T-helper 1 cell treated with Interleukin-12 subunit alpha and Interleukin-12 subunit beta and Interleukin-4 antibody, amounts not matched to agents 30 μg/mL and 1 μg/mL, for 36 hours (primary cell): ENCODE data around the gene GOLGA8J.
"Not testable (repeated sequence)": the region's sequence is repeated elsewhere in the genome, so short reads cannot be mapped to it uniquely, and the experiment has no call there.

ENCODE experiments used
- H3K27ac Mint-ChIP-seq: one replicate; pipeline ENCODE4 v1.8.0; 2021; ENCODE audit warnings: mild to moderate bottlenecking, mixed read lengths
- H3K27me3 Mint-ChIP-seq: one replicate; pipeline ENCODE4 v1.8.0; 2021; ENCODE audit warnings: low read depth, mixed read lengths
- H3K36me3 Mint-ChIP-seq: one replicate; pipeline ENCODE4 v1.8.0; 2021; ENCODE audit warnings: low read depth, mixed read lengths
- H3K4me1 Mint-ChIP-seq: one replicate; pipeline ENCODE4 v1.8.0; 2021; ENCODE audit warnings: low read depth, mixed read lengths
- H3K4me3 Mint-ChIP-seq: one replicate; pipeline ENCODE4 v1.8.0; 2021; ENCODE audit warnings: mild to moderate bottlenecking, moderate library complexity, mixed read lengths
- H3K9me3 Mint-ChIP-seq: one replicate; pipeline ENCODE4 v1.8.0; 2021; ENCODE audit warnings: mixed read lengths

Gene GOLGA8J

DNA sequence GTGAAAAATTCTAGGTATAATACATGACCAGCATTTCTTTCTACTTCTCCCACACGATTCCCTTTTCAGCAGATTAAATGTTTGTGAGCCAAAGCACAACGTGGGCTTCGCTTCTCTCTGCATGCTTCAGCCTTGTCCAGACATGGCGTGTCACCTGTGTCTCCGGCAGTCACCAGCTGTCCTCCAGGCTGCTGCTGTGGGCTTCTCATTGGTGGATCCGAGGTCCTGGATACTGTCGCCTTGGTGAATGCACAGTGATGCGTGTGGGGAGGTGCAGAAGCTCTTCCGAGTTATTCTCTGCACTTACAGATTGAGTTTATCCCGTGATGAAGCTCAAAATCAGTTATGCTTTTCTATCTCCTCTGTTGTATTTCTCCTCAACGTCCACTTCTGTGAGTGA lies 23.0 kb upstream of the GOLGA8J start:
- no peak overlapping the region for H3K4me3 Mint-ChIP-seq
- no peaks in the 10 kb centered on the region for H3K27me3 Mint-ChIP-seq

DNA sequence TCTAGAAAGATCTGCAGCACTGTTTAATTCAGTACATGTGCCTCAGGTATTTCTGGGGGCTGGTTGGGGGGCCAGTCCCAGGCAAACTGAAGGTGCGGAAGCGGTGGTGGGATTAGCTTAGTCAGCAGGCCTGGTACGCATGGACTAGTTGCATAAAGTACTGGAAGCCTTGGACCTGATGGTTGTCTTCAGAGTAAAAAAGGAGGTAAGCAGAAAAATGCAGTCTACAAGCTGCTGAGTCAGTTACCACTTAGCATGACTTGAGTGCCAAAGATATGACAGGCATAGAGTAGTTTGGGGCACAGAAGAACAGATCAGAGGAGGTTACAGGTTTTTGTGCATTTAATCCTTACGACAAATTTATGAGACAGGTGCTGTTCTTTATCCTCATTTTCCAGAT lies 19.9 kb upstream of the GOLGA8J start:
- Mint-ChIP-seq H3K27ac (no peak overlapping the region), H3K4me3 (no peak overlapping the region), H3K9me3 (peaks cover under 1% of the 10 kb centered on the region), H3K36me3 (no peaks in the 10 kb centered on the region), H3K4me1 (no peaks in the 10 kb centered on the region), H3K27me3 (no peaks in the 10 kb centered on the region)

More for the DNA sequence above, 23.0 kb upstream of the GOLGA8J start:
- Mint-ChIP-seq H3K9me3 (no peaks in the 10 kb centered on the region), H3K36me3 (no peaks in the 10 kb centered on the region), H3K4me1 (no peaks in the 10 kb centered on the region), H3K27ac (no peak overlapping the region)

DNA sequence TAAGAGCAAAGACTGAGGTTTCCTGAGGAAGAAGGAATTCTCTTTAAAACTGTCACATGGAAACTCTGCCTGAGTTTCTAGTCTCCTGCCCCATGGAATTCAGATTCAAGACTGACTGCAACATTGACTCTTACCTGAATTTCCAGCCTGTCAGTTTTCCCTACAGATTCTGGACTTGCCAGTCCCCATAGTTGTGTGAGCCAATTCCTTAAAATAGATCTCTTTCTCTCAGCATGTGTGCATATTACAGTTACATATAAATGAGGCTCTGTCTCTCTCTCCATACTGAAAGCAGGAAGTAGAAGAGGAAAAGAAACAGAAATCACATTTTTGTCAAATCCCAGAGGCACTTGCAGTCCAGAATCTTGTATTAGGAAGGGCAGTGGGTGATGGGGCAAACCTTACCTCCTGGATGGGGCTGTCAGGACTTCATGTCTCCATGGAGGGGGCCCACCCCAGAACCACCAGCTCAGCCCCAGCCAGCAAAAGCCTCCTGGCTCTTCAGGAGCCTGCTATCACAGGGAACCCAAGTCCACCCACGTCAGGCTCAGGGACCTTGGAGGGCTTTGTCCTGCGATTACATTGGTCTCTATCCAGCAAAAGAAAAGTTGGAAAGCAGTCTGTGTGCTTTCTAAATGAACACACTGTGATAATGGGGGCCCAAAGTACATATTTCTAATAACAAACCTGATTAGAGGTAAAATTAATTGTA lies 18.8 kb upstream of the GOLGA8J start:
- H3K36me3 Mint-ChIP-seq = no peaks in the 10 kb centered on the region
- H3K27me3 Mint-ChIP-seq = no peaks in the 10 kb centered on the region
- no peak overlapping the region for H3K4me3 Mint-ChIP-seq
- no peaks in the 10 kb centered on the region for H3K4me1 Mint-ChIP-seq
- H3K9me3 Mint-ChIP-seq = peaks cover 2% of the 10 kb centered on the region
- H3K27ac Mint-ChIP-seq = no peak overlapping the region

DNA sequence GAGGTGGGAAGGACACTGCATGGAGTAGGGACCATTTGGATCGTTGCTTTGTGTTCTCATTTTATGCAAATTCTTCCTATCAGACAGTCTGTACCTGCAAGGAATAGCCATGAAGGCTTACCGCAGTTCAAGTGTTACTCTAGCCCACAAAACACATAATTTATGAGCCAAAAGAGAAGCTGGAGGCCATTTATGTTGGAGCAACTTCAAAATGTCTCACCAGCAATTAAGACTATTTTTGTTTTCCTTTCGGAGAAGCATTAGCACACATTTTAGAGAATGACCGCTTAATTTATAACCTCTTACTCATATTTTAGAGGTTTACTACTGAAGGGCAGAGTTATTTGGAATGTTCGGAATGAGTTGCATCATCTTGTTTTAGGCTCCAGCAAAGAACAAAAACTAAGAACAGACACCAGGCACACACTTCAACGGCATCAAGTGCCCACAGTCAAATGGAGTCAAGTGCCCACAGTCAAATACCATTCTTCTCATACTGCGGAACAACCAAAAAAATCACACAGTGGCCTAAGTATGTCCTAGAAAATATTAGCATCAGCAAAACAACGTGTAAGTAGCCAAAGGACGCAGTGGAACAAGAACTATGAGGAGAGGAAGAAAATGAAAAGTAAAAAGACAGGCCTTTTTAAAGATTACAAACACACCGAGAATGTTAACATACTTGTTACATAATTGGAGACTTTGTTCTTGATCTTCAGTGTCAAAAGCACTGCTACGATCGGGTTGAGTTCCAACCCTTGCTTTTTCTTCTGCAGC lies 17.5 kb upstream of the GOLGA8J start:
- Mint-ChIP-seq H3K27ac (no peak overlapping the region), H3K4me3 (no peak overlapping the region), H3K4me1 (no peaks in the 10 kb centered on the region), H3K36me3 (no peaks in the 10 kb centered on the region), H3K9me3 (peaks cover 2% of the 10 kb centered on the region), H3K27me3 (no peaks in the 10 kb centered on the region)

DNA sequence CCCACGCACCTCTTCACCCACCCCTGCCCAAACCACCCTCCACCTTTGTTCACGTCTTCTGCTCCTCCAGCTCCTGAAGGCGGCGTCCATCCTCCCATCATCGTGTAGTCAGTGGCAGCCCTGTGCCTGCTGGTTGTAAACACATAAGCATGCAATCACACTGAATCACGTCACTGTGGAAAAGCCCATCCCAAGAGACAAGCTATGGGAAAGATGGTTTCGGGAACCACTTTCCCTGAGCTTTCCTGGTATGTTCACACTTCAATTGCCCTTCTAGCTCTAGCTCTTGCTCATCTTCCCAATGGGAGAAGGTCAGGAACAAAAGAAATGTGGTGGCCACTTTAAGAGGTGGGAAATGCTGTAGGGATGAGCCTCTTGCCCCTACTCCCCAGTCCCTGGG lies 14.4 kb upstream of the GOLGA8J start:
- Mint-ChIP-seq H3K36me3 (no peaks in the 10 kb centered on the region), H3K4me3 (no peak overlapping the region), H3K27me3 (no peaks in the 10 kb centered on the region), H3K4me1 (no peaks in the 10 kb centered on the region), H3K27ac (no peak overlapping the region), H3K9me3 (peaks cover 2% of the 10 kb centered on the region)

DNA sequence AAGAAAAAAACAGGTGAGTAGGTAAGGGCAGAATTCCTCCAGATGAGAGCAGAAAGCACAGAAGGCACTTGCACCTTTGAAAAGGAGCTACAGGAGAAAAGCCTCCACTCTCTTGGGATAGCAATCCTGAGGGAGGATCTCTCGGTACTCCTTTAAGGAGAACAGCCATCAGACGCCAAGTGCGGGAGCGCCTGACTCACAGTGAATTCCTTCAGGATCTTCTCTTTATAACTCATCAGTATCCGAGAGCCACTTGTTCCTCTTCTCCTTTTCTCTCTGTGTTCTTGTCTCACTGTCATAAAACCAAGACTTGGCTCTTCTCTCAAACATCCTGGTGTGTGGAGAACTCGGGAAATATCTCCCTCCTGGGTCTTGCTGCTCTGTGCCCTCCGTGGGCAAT lies 10.1 kb upstream of the GOLGA8J start:
- Mint-ChIP-seq H3K4me1 (no peaks in the 10 kb centered on the region), H3K4me3 (no peak overlapping the region), H3K9me3 (peaks cover 2% of the 10 kb centered on the region), H3K36me3 (no peaks in the 10 kb centered on the region), H3K27me3 (no peaks in the 10 kb centered on the region), H3K27ac (no peak overlapping the region)

DNA sequence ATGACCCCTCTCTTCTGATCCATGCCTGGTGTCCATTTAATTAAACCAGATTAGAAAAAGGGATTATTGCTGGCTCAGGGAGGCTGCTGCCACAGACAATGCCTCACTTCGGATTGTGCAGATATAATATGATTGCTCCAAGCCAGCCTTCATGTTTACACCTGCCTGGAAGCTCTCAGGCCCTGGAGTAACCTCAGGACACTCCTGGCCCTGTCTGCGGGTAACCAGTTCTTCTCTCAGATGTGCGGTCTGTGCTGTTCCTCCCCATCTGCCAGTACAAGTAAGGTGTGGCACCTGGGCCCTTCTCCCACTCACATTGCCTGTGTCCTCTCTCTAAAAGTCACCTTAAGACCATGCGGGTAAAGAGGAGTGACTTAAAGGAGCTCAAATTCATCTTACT lies 8.8 kb upstream of the GOLGA8J start:
- Mint-ChIP-seq H3K36me3 (no peaks in the 10 kb centered on the region), H3K27me3 (no peaks in the 10 kb centered on the region), H3K27ac (no peak overlapping the region), H3K4me3 (no peak overlapping the region), H3K9me3 (no peaks in the 10 kb centered on the region), H3K4me1 (no peaks in the 10 kb centered on the region)

DNA sequence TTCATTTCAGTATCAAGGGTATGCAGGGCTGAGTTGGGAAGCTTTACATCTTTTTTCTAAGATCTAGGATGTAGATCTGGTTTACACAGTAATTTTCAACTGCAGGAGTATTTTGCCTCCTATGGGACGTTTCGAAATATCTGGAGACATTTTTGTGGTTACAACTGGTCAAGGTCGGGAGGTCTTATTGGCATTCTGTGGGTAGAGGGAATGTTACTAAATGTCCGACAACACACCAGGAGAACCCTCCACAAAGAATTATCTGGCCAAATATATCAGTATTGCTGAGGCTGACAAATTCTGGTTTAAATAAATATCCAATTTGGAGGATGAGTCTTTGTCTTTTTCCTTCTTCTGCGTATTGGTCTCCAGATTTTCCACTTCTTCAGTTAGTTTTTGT lies 1.9 kb upstream of the GOLGA8J start:
- not testable (repeated sequence) for H3K36me3 Mint-ChIP-seq, H3K4me3 Mint-ChIP-seq, H3K27ac Mint-ChIP-seq

DNA sequence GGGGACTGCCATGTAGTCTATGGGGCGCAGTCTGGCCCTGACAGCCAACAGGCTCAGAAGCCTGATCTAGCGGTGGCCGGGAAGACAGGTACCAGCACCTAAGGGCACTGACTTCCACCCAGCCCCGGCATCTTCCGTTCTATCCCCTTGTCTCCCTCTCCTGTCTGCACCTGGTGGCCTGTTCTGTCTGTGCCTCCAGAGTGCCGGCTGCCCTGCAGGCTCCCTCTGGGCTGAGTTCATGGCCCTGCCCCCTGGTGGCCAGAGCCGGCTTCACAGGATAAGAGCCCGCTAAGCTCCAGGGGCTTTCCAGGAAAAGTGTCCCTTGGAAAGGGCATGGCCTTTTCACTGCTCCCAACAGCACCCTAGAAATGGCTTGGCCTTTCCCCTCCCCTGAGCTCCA lies 15.1 kb downstream of the GOLGA8J start:
- not testable (repeated sequence) for H3K27me3 Mint-ChIP-seq, H3K4me3 Mint-ChIP-seq, H3K36me3 Mint-ChIP-seq, H3K4me1 Mint-ChIP-seq, H3K27ac Mint-ChIP-seq, H3K9me3 Mint-ChIP-seq

More for the DNA sequence above, 1.9 kb upstream of the GOLGA8J start:
- not testable (repeated sequence) for H3K27me3 Mint-ChIP-seq, H3K9me3 Mint-ChIP-seq, H3K4me1 Mint-ChIP-seq

DNA sequence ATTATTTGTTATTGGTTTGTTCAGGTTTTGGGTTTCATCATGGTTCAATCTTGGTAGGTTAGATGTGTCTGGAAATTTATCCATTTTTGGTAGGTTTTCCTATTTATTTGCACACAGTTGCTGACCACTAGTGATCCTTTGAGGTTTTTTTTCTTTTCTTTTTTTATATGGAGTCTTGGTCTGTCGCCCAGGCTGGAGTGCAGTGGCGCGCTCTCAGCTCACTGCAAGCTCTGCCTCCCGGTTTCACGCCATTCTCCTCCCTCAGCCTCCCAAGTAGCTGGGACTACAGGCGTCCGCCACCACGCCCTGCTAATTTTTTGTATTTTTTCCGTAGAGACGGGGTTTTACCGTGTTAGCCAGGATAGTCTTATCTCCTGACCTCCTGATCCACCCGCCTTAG lies 20.1 kb downstream of the GOLGA8J start:
- H3K4me3 Mint-ChIP-seq = not testable (repeated sequence)

DNA sequence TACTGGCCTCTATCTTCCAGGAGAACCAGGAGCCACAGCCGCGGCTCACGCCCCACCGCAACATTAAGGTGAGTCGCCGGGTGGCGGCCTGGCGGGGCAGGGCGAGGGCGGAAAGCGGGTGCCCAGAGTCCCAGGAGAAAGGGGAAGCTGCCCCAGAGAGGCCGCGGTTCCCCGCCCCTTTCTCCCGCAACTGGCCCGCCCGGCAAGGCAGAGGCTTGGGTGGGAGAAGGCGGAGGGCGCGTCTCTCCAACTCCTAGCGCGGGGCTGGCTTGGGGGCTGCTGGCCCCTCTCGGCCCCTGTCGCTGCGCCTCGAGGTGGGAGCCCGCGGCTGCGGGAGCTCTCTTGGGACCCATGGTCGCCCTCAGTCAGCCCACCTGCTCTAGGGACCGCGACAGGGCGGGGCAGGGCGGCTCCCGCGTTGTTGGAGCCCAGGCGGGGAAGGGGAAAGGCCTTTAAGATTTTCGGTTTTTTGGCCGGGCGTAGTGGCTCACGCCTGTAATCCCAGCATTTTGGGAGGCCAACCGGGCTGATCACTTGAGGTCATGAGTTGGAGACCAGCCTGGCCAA lies 21.3 kb downstream of the GOLGA8J start:
- not testable (repeated sequence) for H3K9me3 Mint-ChIP-seq, H3K27ac Mint-ChIP-seq, H3K27me3 Mint-ChIP-seq, H3K4me3 Mint-ChIP-seq, H3K36me3 Mint-ChIP-seq, H3K4me1 Mint-ChIP-seq

More for the DNA sequence above, 20.1 kb downstream of the GOLGA8J start:
- H3K9me3 Mint-ChIP-seq, H3K27ac Mint-ChIP-seq, H3K36me3 Mint-ChIP-seq, H3K4me1 Mint-ChIP-seq, H3K27me3 Mint-ChIP-seq: not testable (repeated sequence)

DNA sequence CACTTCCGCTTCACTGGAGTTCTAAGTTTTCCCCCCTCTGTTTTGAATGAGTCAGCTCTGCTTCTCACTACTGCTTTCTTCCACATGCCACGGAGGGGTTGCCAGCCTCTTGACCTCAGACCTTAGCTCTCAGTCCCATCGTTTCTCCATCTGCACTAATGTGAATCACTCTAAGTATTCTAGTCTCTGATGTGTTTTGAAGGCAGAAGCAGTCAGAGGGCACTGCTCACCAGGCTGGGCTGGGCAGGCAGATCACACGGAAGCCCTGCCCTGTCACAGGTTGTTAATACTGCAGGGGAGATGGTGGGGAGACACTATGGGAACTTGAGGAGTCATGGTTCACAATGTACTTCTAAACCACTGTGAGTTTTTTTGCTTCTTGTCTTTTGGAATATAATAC lies 27.8 kb downstream of the GOLGA8J start:
- not testable (repeated sequence) for H3K27me3 Mint-ChIP-seq, H3K27ac Mint-ChIP-seq, H3K4me1 Mint-ChIP-seq, H3K36me3 Mint-ChIP-seq, H3K9me3 Mint-ChIP-seq, H3K4me3 Mint-ChIP-seq

DNA sequence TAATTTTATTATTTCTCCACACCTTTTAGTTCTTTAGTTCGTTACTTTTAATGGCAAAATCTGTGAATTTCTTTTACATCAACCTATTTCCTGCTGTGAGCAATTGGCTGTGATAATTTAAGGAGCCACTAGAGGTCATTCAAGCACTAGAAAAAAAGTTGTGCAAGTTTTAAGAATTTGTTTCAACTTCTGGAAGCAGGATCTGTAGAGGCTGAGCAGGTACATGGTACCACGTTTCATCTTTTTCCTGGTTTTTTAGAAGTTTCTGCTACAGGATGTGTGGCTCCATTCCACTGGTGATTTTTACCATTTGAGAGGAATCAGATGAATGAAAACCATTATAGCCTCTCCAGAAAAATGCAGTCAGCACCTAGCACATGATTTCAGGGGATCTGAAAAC lies 47.3 kb downstream of the GOLGA8J start:
- not testable (repeated sequence) for H3K27me3 Mint-ChIP-seq, H3K4me1 Mint-ChIP-seq, H3K4me3 Mint-ChIP-seq, H3K27ac Mint-ChIP-seq, H3K9me3 Mint-ChIP-seq, H3K36me3 Mint-ChIP-seq

DNA sequence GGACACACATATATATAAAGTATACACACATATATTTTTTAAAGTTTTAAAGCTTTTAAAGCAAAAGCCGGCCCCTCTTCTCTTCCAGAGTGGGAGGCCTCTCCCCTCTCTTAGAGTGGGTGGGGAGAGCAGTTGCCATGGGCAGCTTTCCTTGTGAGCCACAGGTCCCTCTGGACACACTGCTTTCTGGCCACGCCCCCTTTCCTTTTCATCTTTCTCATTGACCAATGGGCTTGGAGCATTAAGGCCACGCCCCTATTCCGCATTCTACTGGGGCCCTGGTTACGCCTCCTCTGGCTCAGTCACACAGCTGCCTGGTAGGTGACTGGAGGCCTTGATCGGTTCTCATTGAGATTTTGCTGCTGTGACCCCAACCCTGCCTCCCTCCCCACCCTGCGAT lies 52.0 kb downstream of the GOLGA8J start, which contains the start of gene GOLGA8T:
TSS of gene GOLGA8T (plus strand) at position 301 of the 400 bp plus-strand sequence. CDS start at position 399, 98 bp downstream.
- not testable (repeated sequence) for H3K4me1 Mint-ChIP-seq, H3K36me3 Mint-ChIP-seq, H3K9me3 Mint-ChIP-seq, H3K27ac Mint-ChIP-seq, H3K4me3 Mint-ChIP-seq, H3K27me3 Mint-ChIP-seq
